GM12878 (cell line): Measurements from ENCODE around the gene BUB1. TPM values are rescaled to one million over a fixed set of nuclear protein-coding genes. Genes with fewer than 3 reads are reported as not detected.

Experiments
- ATAC-seq: fragments of 200-7000 bp; cut with Tn5 transposase; 3 replicates; pipeline ENCODE4 v1.9.1; 2020; ENCODE audit warnings: mild to moderate bottlenecking, moderate library complexity
- BruUV-seq: library from RNA; stranded (reverse); fragments of 400-500 nt; replicated peaks from 2 replicates; lab custom pipeline; 2021; lab: Mats Ljungman, UMichigan
- CTCF ChIA-PET: fragments of 300-600 bp; sonication (Branson Sonifier 250); formaldehyde crosslinking; extraction: SDS; loops from one replicate; lab custom pipeline; 2021; ENCODE audit warnings: inconsistent platforms; lab: Yijun Ruan, JAX
- POLR2A ChIA-PET: fragments of 350-600 bp; formaldehyde crosslinking; extraction: SDS; loops from one replicate; lab custom pipeline; 2021; ENCODE audit warnings: inconsistent platforms; lab: Charles Lee
- RAD21 ChIA-PET: fragments of 300-600 bp; sonication (Branson Sonifier 250); formaldehyde crosslinking; loops from one replicate; lab custom pipeline; 2023; ENCODE audit warnings: antibody characterized with exemption; ENCODE audit not compliant: unreplicated experiment; lab: Charles Lee
- SMC1A ChIA-PET: fragments of 300-600 bp; sonication (Branson Sonifier 250); formaldehyde crosslinking; loops from one replicate; lab custom pipeline; 2023; ENCODE audit not compliant: unreplicated experiment, uncharacterized antibody; lab: Charles Lee
- DNase-seq: peaks from one replicate; pipeline ENCODE4 v3.0.0-alpha.2; 2011; ENCODE audit warnings: low read depth, low spot score
- FAIRE-seq: peaks from 3 replicates; lab custom pipeline; 2011; peaks lifted over from hg19 to GRCh38; lab: Jason Lieb, UNC
- H2AFZ ChIP-seq: 2 replicates; pipeline ENCODE4 v1.6.0; 2011; ENCODE audit warnings: low read depth, low read length, control low read depth; ENCODE audit not compliant: control insufficient read depth
- H3K27ac ChIP-seq: 2 replicates; pipeline ENCODE4 v1.5.1; 2011; ENCODE audit warnings: control low read depth; ENCODE audit not compliant: control insufficient read depth, insufficient read depth
- H3K27me3 ChIP-seq, 2 experiments: replicated peaks in 1 of 2; 2 replicates each; pipeline versions ENCODE4 v1.6.0 to v1.6.1; 2011; ENCODE audit warnings: low read length in 1 of 2; ENCODE audit not compliant: control insufficient read depth in 2 of 2, insufficient read depth in 2 of 2
- H3K36me3 ChIP-seq, 2 experiments: 2 replicates each; pipeline ENCODE4 v1.5.1; 2011; ENCODE audit warnings: low read length in 1 of 2; ENCODE audit not compliant: control insufficient read depth in 2 of 2, insufficient read depth in 2 of 2
- H3K4me1 ChIP-seq: 2 replicates; pipeline ENCODE4 v1.6.1; 2011; ENCODE audit warnings: mild to moderate bottlenecking, low read length, moderate library complexity, mixed read lengths; ENCODE audit not compliant: control insufficient read depth, insufficient read depth
- H3K4me2 ChIP-seq: 2 replicates; pipeline ENCODE4 v1.6.0; 2011; ENCODE audit warnings: control low read depth; ENCODE audit not compliant: control insufficient read depth, insufficient read depth
- H3K4me3 ChIP-seq: fragments of 200-600 bp; sonication (generic); 2 replicates; pipeline ENCODE4 v1.5.1; 2016
- H3K79me2 ChIP-seq: 2 replicates; pipeline ENCODE4 v1.6.0; 2011; ENCODE audit warnings: low read length; ENCODE audit not compliant: control insufficient read depth, insufficient read depth
- H3K9ac ChIP-seq: 2 replicates; pipeline ENCODE4 v1.8.0; 2011; ENCODE audit warnings: low read length, control low read depth, mixed read lengths; ENCODE audit not compliant: control insufficient read depth, insufficient read depth
- H3K9me3 ChIP-seq: replicated peaks from 3 replicates; pipeline ENCODE4 v1.5.1; 2011; ENCODE audit warnings: mild to moderate bottlenecking, low read length; ENCODE audit not compliant: control insufficient read depth, insufficient read depth
- H4K20me1 ChIP-seq: 2 replicates; pipeline ENCODE4 v1.6.0; 2011; ENCODE audit not compliant: control insufficient read depth, insufficient read depth
- CBFB ChIP-seq: IDR thresholded peaks from 2 replicates; pipeline ENCODE4 v1.6.1; 2016; ENCODE audit warnings: antibody characterized with exemption, low read depth
- E2F8 ChIP-seq: fragments of 450-650 bp; IDR thresholded peaks from 2 replicates; pipeline ENCODE4 v1.6.1; 2018; ENCODE audit warnings: mild to moderate bottlenecking, low read depth, moderate library complexity; ENCODE audit not compliant: partially characterized antibody
- E4F1 ChIP-seq: fragments of 450-650 bp; IDR thresholded peaks from 2 replicates; pipeline ENCODE4 v1.6.1; 2018; ENCODE audit warnings: borderline replicate concordance, mild to moderate bottlenecking; ENCODE audit not compliant: partially characterized antibody
- KLF5 ChIP-seq: fragments of 450-650 bp; IDR thresholded peaks from 2 replicates; pipeline ENCODE4 v1.6.1; 2014; ENCODE audit warnings: mild to moderate bottlenecking; ENCODE audit not compliant: partially characterized antibody
- NFYA ChIP-seq: IDR thresholded peaks from 2 replicates; pipeline ENCODE4 v1.6.1; 2011; ENCODE audit warnings: low read depth, mild to moderate bottlenecking, low read length, improper control_type of control experiment, borderline replicate concordance
- POLR2A ChIP-seq: IDR thresholded peaks from 2 replicates; pipeline ENCODE4 v1.6.1; 2011; ENCODE audit warnings: low read depth, mild to moderate bottlenecking, low read length
- RAD21 ChIP-seq: IDR thresholded peaks from 2 replicates; pipeline ENCODE4 v1.6.1; 2011; ENCODE audit warnings: mild to moderate bottlenecking, low read depth, low read length, moderate library complexity; ENCODE audit not compliant: insufficient read depth
- RELB ChIP-seq: fragments of 450-650 bp; IDR thresholded peaks from 2 replicates; pipeline ENCODE4 v1.6.1; 2017; ENCODE audit warnings: low read depth, mild to moderate bottlenecking, moderate library complexity
- WGBS: methylation state at CpG from one replicate; pipeline ENCODE4 v1.1.6; 2016; ENCODE audit warnings: low lambda C conversion rate; ENCODE audit not compliant: insufficient replicate concordance, insufficient coverage; ENCODE audit errors: missing lambda C conversion rate; 5-methylcytosine and 5-hydroxymethylcytosine counted together
- in situ Hi-C: fragments of 300-500 bp; cut with MboI; formaldehyde crosslinking; loops from 9 replicates; pipeline ENCODE4 v1.14.3; 2018; ENCODE audit warnings: mixed read lengths
- intact Hi-C: fragments of 100-400 bp; cut with micrococcal nuclease; formaldehyde crosslinking; loops from one replicate; pipeline ENCODE4 v1.14.2; 2022; ENCODE audit not compliant: unreplicated experiment
- polyA plus RNA-seq, 11 experiments: library from polyadenylated mRNA; depleted of rRNA in 4 of 11; unstranded in 6 of 11; stranded (reverse) in 5 of 11; fragments of >200 nt; fragmentation: Nextera tagmentation in 4 of 11; fragmentation: Illumina TruSeq in 1 of 11; extraction: Ambion mirVana in 4 of 11; extraction: Trizol in 1 of 11; gene quantifications; 1 replicate in 1 of 11; 2 replicates in 10 of 11; pipeline versions ENCODE4 v1.2.1 to v1.2.3, GENCODE V29; 2011 to 2016; ENCODE audit warnings: inconsistent platforms in 2 of 11, missing spikeins in 2 of 11, low read depth in 1 of 11
- total RNA-seq, 4 experiments: library from RNA; depleted of rRNA in 3 of 4; stranded (reverse); fragments of >200 nt in 3 of 4; fragmentation: Illumina TruSeq in 1 of 4; extraction: Trizol in 1 of 4; gene quantifications; 2 replicates each; pipeline versions ENCODE4 v1.2.1 to v1.2.3, GENCODE V29; 2013 to 2021

The BUB1 gene
- total and polyA plus RNA-seq, 10 of the 15 experiments (the other 5 are each of a cell fraction or from before 2014, with no cell fraction given) = 52.4 to 142 (median 88.9) TPM

- Histone ChIP-seq H3K9ac (no peak overlapping the region), H3K36me3 (no peaks in the 10 kb centered on the region), H3K27me3 (no peaks in the 10 kb centered on the region), H3K27ac (no peak overlapping the region), H3K9me3 (no peaks in the 10 kb centered on the region), H3K4me1 (peaks cover 4% of the 10 kb centered on the region), H3K4me2 (no peak overlapping the region), H3K79me2 (peaks cover 34% of the 10 kb centered on the region), H4K20me1 (no peaks in the 10 kb centered on the region), H3K4me3 (no peak overlapping the region), H2AFZ (no peak overlapping the region)
- FAIRE-seq (no peak), DNase-seq (no peak), ATAC-seq (no peak)
- ChIA-PET CTCF (interaction anchor here (1.1 to 4.4 kb wide), 6 partner anchors 14 to 75 kb away, joined by 3 to 43 read pairs (median 7); no protein-coding TSS in a partner anchor), SMC1A (interaction anchor here (1.1 to 17.1 kb wide), 10 partner anchors 12 to 71 kb away, joined by 3 to 251 read pairs (median 8); no protein-coding TSS in a partner anchor), RAD21 (interaction anchor here (1.3 to 5.4 kb wide), 5 partner anchors 22 to 74 kb away, joined by 4 to 53 read pairs (median 14); no protein-coding TSS in a partner anchor), POLR2A (interaction anchor here (0.6 to 3.1 kb wide), 4 partner anchors 9 to 68 kb away, joined by 3 to 22 read pairs (median 4); no protein-coding TSS in a partner anchor)
- in situ Hi-C loops = loop anchor here (10.0 kb wide), 1 partner anchor 65 kb away; no protein-coding TSS in a partner anchor
- no TSS peak for BruUV-seq
- intact Hi-C loops = no loop called here
- TF ChIP-seq RAD21 = no peak
- TF ChIP-seq E2F8 = no peak
- TF ChIP-seq NFYA = no peak
- TF ChIP-seq KLF5 = no peak
- no peak for TF ChIP-seq POLR2A
- TF ChIP-seq E4F1 = no peak
- TF ChIP-seq CBFB = no peak
- TF ChIP-seq RELB = no peak
- WGBS = 73% methylated on average over 12 of the region's 12 CpGs
Observed at GRCh38 chr2:110679865-110680264, 2.0 kb upstream of the BUB1 start.
